ENCODE results near the gene C2CD4D.

- TF ChIP-seq CTCF (conservative IDR thresholded peaks at IDR 0.05) (no peak), EZH2 (IDR thresholded peaks at IDR 0.05; ENCODE audit: low read depth) (no peak)
These were observed 45.9 kb upstream of the C2CD4D start for GRCh38 chr1:151885479-151885878.
